HCT116 (cell line): ENCODE data around the gene CNTN4. TPM values are rescaled to one million over a fixed set of nuclear protein-coding genes. Genes with fewer than 3 reads are reported as not detected.

ENCODE experiments used
- ATAC-seq: fragments of 200-7000 bp; cut with Tn5 transposase; 2 replicates; pipeline ENCODE4 v1.9.1; 2020; ENCODE audit warnings: mild to moderate bottlenecking, moderate library complexity
- BruUV-seq: library from RNA; stranded (reverse); fragments of 400-500 nt; replicated peaks from 2 replicates; lab custom pipeline; 2021; lab: Mats Ljungman, UMichigan
- CTCF ChIA-PET: fragments of 300-600 bp; sonication (Branson Sonifier 250); formaldehyde crosslinking; loops from one replicate; lab custom pipeline; 2021; ENCODE audit warnings: antibody characterized with exemption; lab: Charles Lee
- POLR2A ChIA-PET: fragments of 300-600, 350-600 bp; sonication (Branson Sonifier 250); formaldehyde crosslinking; loops from one replicate; lab custom pipeline; 2021; ENCODE audit warnings: antibody characterized with exemption; lab: Charles Lee
- RAD21 ChIA-PET, 2 experiments: fragments of 300-600 bp; sonication (Branson Sonifier 250); formaldehyde crosslinking; loops; one replicate each; lab custom pipeline; 2023; ENCODE audit warnings: low total read pairs in 2 of 2; ENCODE audit not compliant: uncharacterized antibody in 2 of 2, unreplicated experiment in 2 of 2, low non-redundant PET in 1 of 2; lab: Charles Lee
- DNase-seq: peaks from one replicate; pipeline ENCODE4 v3.0.0-alpha.2; 2010; ENCODE audit warnings: low read depth, low spot score
- H2AFZ ChIP-seq: fragments of 200-600 bp; shearing (Covaris generic), sonication (generic); 2 replicates; pipeline ENCODE4 v1.6.1; 2017; ENCODE audit warnings: low read depth, mixed run types, mixed read lengths, antibody characterized with exemption, low read length; ENCODE audit not compliant: poor library complexity, severe bottlenecking
- H3K27ac ChIP-seq: 2 replicates; pipeline ENCODE4 v1.5.1; 2012; ENCODE audit warnings: low read depth, low read length
- H3K27me3 ChIP-seq: fragments of 200-600 bp; sonication (generic); 2 replicates; pipeline ENCODE4 v1.6.1; 2016; ENCODE audit warnings: mixed run types, low read length, mixed read lengths; ENCODE audit not compliant: insufficient read depth
- H3K36me3 ChIP-seq, 2 experiments: fragments of 200-500 bp in 1 of 2; fragments of 200-600 bp in 1 of 2; sonication (Bioruptor generic) in 1 of 2; sonication (generic) in 1 of 2; 2 replicates each; pipeline versions ENCODE4 v1.5.1 to v1.6.1; 2014 to 2016; ENCODE audit warnings: low read length in 2 of 2, inconsistent platforms in 1 of 2, mixed read lengths in 1 of 2, mixed run types in 1 of 2; ENCODE audit not compliant: insufficient read depth in 2 of 2, control insufficient read depth in 1 of 2
- H3K4me1 ChIP-seq, 2 experiments: fragments of 200-600 bp in 1 of 2; sonication (generic) in 1 of 2; 2 replicates each; pipeline versions ENCODE4 v1.5.1 to v1.6.1; 2012 to 2017; ENCODE audit warnings: low read length in 2 of 2, inconsistent platforms in 1 of 2, mild to moderate bottlenecking in 1 of 2, mixed read lengths in 1 of 2, mixed run types in 1 of 2, moderate library complexity in 1 of 2; ENCODE audit not compliant: insufficient read depth in 2 of 2, control insufficient read depth in 1 of 2
- H3K4me2 ChIP-seq: fragments of 200-600 bp; sonication (generic); 2 replicates; pipeline ENCODE4 v1.6.1; 2017; ENCODE audit warnings: mixed run types, low read length, mixed read lengths
- H3K4me3 ChIP-seq, 2 experiments: fragments of 200-600 bp in 1 of 2; sonication (generic) in 1 of 2; replicated peaks in 1 of 2; 2 replicates each; pipeline ENCODE4 v1.5.1; 2011 to 2016; ENCODE audit warnings: low read length in 2 of 2, control low read depth in 1 of 2, low read depth in 1 of 2, mild to moderate bottlenecking in 1 of 2, mixed read lengths in 1 of 2, mixed run types in 1 of 2
- H3K79me2 ChIP-seq: fragments of 200-600 bp; sonication (generic); 2 replicates; pipeline ENCODE4 v1.6.1; 2017; ENCODE audit warnings: mild to moderate bottlenecking, mixed run types, low read length, moderate library complexity, mixed read lengths; ENCODE audit not compliant: insufficient read depth
- H3K9ac ChIP-seq: fragments of 200-600 bp; sonication (generic); 2 replicates; pipeline ENCODE4 v1.6.1; 2016; ENCODE audit warnings: low read length, mixed read lengths
- H3K9me2 ChIP-seq: fragments of 200-600 bp; sonication (generic), shearing (Covaris generic); 2 replicates; pipeline ENCODE4 v1.6.1; 2017; ENCODE audit warnings: mixed run types, mild to moderate bottlenecking, moderate library complexity; ENCODE audit not compliant: insufficient read depth
- H3K9me3 ChIP-seq, 2 experiments: fragments of 200-500 bp in 1 of 2; fragments of 200-600 bp in 1 of 2; sonication (Bioruptor generic) in 1 of 2; sonication (generic) in 1 of 2; 2 replicates each; pipeline ENCODE4 v1.6.1; 2014 to 2017; ENCODE audit warnings: low read length in 2 of 2, mixed read lengths in 2 of 2, inconsistent platforms in 1 of 2, low read depth in 1 of 2, mild to moderate bottlenecking in 1 of 2, mixed run types in 1 of 2, moderate library complexity in 1 of 2; ENCODE audit not compliant: control insufficient read depth in 1 of 2, insufficient read depth in 1 of 2
- H4K20me1 ChIP-seq: fragments of 200-600 bp; sonication (generic), shearing (Covaris generic); 2 replicates; pipeline ENCODE4 v1.6.1; 2017; ENCODE audit warnings: mixed run types, mild to moderate bottlenecking, moderate library complexity; ENCODE audit not compliant: insufficient read depth
- CTCF ChIP-seq, 3 experiments: fragments of 200-600 bp in 1 of 3; sonication (generic) in 1 of 3; IDR thresholded peaks in 2 of 3; conservative IDR thresholded peaks in 1 of 3; 2 replicates each; pipeline ENCODE4 v1.5.1; 2012 to 2017; ENCODE audit warnings: low read depth in 2 of 3, low read length in 2 of 3, antibody characterized with exemption in 1 of 3, borderline replicate concordance in 1 of 3, control low read depth in 1 of 3, mild to moderate bottlenecking in 1 of 3, mixed read lengths in 1 of 3, mixed run types in 1 of 3, moderate library complexity in 1 of 3; ENCODE audit not compliant: insufficient read depth in 1 of 3
- ELF1 ChIP-seq: IDR thresholded peaks from 2 replicates; pipeline ENCODE4 v1.6.1; 2012; ENCODE audit warnings: low read depth, borderline replicate concordance
- EZH2 ChIP-seq: fragments of 200-600 bp; sonication (generic); IDR thresholded peaks from 2 replicates; pipeline ENCODE4 v1.6.1; 2017; ENCODE audit warnings: antibody characterized with exemption, mixed run types
- FOSL1 ChIP-seq: IDR thresholded peaks from 2 replicates; pipeline ENCODE4 v1.6.1; 2012; ENCODE audit warnings: low read depth
- MAX ChIP-seq: IDR thresholded peaks from 2 replicates; pipeline ENCODE4 v1.6.1; 2012
- POLR2A ChIP-seq: IDR thresholded peaks from 2 replicates; pipeline ENCODE4 v1.7.0; 2011; ENCODE audit warnings: borderline replicate concordance; ENCODE audit not compliant: insufficient read depth, insufficient read length; ENCODE audit errors: extremely low read depth
- POLR2AphosphoS5 ChIP-seq: IDR thresholded peaks from 2 replicates; pipeline ENCODE4 v1.6.1; 2011; ENCODE audit warnings: mild to moderate bottlenecking, low read depth, low read length, moderate library complexity
- REST ChIP-seq: IDR thresholded peaks from 2 replicates; pipeline ENCODE4 v1.6.1; 2012; ENCODE audit warnings: low read depth
- SIN3A ChIP-seq: IDR thresholded peaks from 2 replicates; pipeline ENCODE4 v1.6.1; 2012; ENCODE audit warnings: low read depth
- SP1 ChIP-seq: IDR thresholded peaks from 2 replicates; pipeline ENCODE4 v1.6.1; 2012; ENCODE audit warnings: low read depth
- TCF7L2 ChIP-seq: IDR thresholded peaks from 2 replicates; pipeline ENCODE4 v1.7.0; 2011; ENCODE audit warnings: borderline replicate concordance, inconsistent platforms; ENCODE audit not compliant: insufficient read depth, insufficient read length; ENCODE audit errors: extremely low read depth
- YY1 ChIP-seq: IDR thresholded peaks from 2 replicates; pipeline ENCODE4 v1.6.1; 2011; ENCODE audit warnings: low read length, low read depth, moderate library complexity, mild to moderate bottlenecking; ENCODE audit not compliant: insufficient replicate concordance; ENCODE audit errors: extremely low read depth
- ZFX ChIP-seq: fragments of 450-650 bp; IDR thresholded peaks from 2 replicates; pipeline ENCODE4 v1.6.1; 2017
- ZNF274 ChIP-seq: fragments of 200-500 bp; sonication (Bioruptor generic); IDR thresholded peaks from 2 replicates; pipeline ENCODE4 v1.6.1; 2014; ENCODE audit warnings: mild to moderate bottlenecking, low read depth, low read length, inconsistent platforms
- intact Hi-C: fragments of 100-400 bp; cut with micrococcal nuclease; formaldehyde crosslinking; loops from 2 replicates; pipeline ENCODE4 v1.10.0; 2022
- total RNA-seq: library from RNA; stranded (reverse); gene quantifications from one replicate; pipeline ENCODE4 v1.2.1, GENCODE V29; 2021; ENCODE audit not compliant: unreplicated experiment

Gene CNTN4
- total RNA-seq, 1 experiment from 2014 or later, result not detected

GRCh38 chr3:2061360-2061759 lies 37.3 kb upstream of the CNTN4 start:
- RAD21 ChIA-PET, result no interaction called here

More at GRCh38 chr3:2061360-2061759, 37.3 kb upstream of the CNTN4 start:
- Histone ChIP-seq H3K9ac (no peak overlapping the region), H3K9me3 (peaks cover 15 to 24% of the 10 kb centered on the region in 2 experiments; a peak in 2 of 4 replicates), H3K27me3 (no peaks in the 10 kb centered on the region), H2AFZ (no peak overlapping the region), H3K27ac (no peak overlapping the region), H3K79me2 (no peaks in the 10 kb centered on the region), H3K9me2 (no peaks in the 10 kb centered on the region), H3K4me2 (no peak overlapping the region), H3K4me3 (no peak overlapping the region), H3K4me1 (no peaks in the 10 kb centered on the region), H3K36me3 (no peaks in the 10 kb centered on the region), H4K20me1 (no peaks in the 10 kb centered on the region)
- DNase-seq, result no peak
- CTCF ChIA-PET, result no interaction called here
- intact Hi-C loops, result no loop called here
- POLR2A ChIA-PET, result no interaction called here
- no TSS peak for BruUV-seq
- TF ChIP-seq MAX (no peak), ZFX (no peak), POLR2A (no peak), ZNF274 (no peak), FOSL1 (no peak), YY1 (no peak), EZH2 (no peak), SIN3A (no peak), POLR2AphosphoS5 (no peak), TCF7L2 (no peak), REST (no peak), ELF1 (no peak), SP1 (no peak), CTCF (IDR thresholded peaks at IDR 0.05 in 2 of 3, conservative IDR thresholded peaks at IDR 0.05 in 1 of 3; ENCODE audit: borderline replicate concordance in 1 of 3, insufficient read depth in 1 of 3, low read depth in 2 of 3, low read length in 2 of 3) (no peak)
- no peak for ATAC-seq
